Liver (tissue), 9 donors: ENCODE results near the gene RGCC. TPM values are rescaled to one million over a fixed set of nuclear protein-coding genes. Genes with fewer than 3 reads are reported as not detected.

Experiments used
- DNase-seq: peaks from one replicate; pipeline ENCODE4 v3.0.0-alpha.2; 2017; ENCODE audit warnings: low spot score
- H3K27ac ChIP-seq, 2 donors: one replicate each; pipeline ENCODE4 v1.7.0; 2013; ENCODE audit warnings: inconsistent platforms in 2 of 2, low read length in 2 of 2, control low read depth in 1 of 2, low read depth in 1 of 2, mild to moderate bottlenecking in 1 of 2
- H3K27me3 ChIP-seq, 4 donors: one replicate each; pipeline versions ENCODE4 v1.6.1 to v1.7.0; 2013; ENCODE audit warnings: low read length in 3 of 4, inconsistent platforms in 1 of 4, mild to moderate bottlenecking in 1 of 4, moderate library complexity in 1 of 4; ENCODE audit not compliant: control insufficient read depth in 4 of 4, insufficient read depth in 4 of 4
- H3K36me3 ChIP-seq, 4 donors: one replicate each; pipeline versions ENCODE4 v1.6.1 to v1.7.0; 2013; ENCODE audit warnings: low read length in 3 of 4, mild to moderate bottlenecking in 3 of 4, low read depth in 1 of 4, moderate library complexity in 1 of 4; ENCODE audit not compliant: control insufficient read depth in 4 of 4, insufficient read depth in 3 of 4
- H3K4me1 ChIP-seq, 4 donors: one replicate each; pipeline versions ENCODE4 v1.6.1 to v1.7.0; 2013; ENCODE audit warnings: low read length in 3 of 4, mild to moderate bottlenecking in 3 of 4, moderate library complexity in 1 of 4; ENCODE audit not compliant: control insufficient read depth in 4 of 4, insufficient read depth in 4 of 4
- H3K4me3 ChIP-seq, 3 donors: one replicate each; pipeline versions ENCODE4 v1.6.1 to v1.7.0; 2013; ENCODE audit warnings: low read length in 3 of 3, control low read depth in 1 of 3, low read depth in 1 of 3, mild to moderate bottlenecking in 1 of 3
- H3K9ac ChIP-seq, 2 donors: one replicate each; pipeline ENCODE4 v1.7.0; 2013; ENCODE audit warnings: low read length in 2 of 2, mild to moderate bottlenecking in 2 of 2, moderate library complexity in 2 of 2, control low read depth in 1 of 2, low read depth in 1 of 2
- H3K9me3 ChIP-seq, 4 donors: one replicate each; pipeline versions ENCODE4 v1.6.1 to v1.7.0; 2013; ENCODE audit warnings: low read length in 3 of 4; ENCODE audit not compliant: control insufficient read depth in 4 of 4
- ATF3 ChIP-seq: IDR thresholded peaks from 2 replicates; pipeline ENCODE4 v1.6.1; 2016; ENCODE audit warnings: antibody characterized with exemption
- CTCF ChIP-seq: fragments of 150-350 bp; IDR thresholded peaks from 2 replicates; pipeline ENCODE4 v1.5.1; 2017; ENCODE audit warnings: improper control_type of control experiment, low read depth, low read length; ENCODE audit not compliant: missing input control
- EGR1 ChIP-seq, 2 donors: IDR thresholded peaks; 2 replicates each; pipeline ENCODE4 v1.6.1; 2016 to 2018; ENCODE audit warnings: antibody characterized with exemption in 2 of 2, low read depth in 2 of 2
- FOXA2 ChIP-seq: IDR thresholded peaks from 2 replicates; pipeline ENCODE4 v1.6.1; 2016; ENCODE audit warnings: antibody characterized with exemption
- GABPA ChIP-seq, 2 donors: IDR thresholded peaks in 1 of 2; conservative IDR thresholded peaks in 1 of 2; 2 replicates each; pipeline ENCODE4 v1.6.1; 2016; ENCODE audit warnings: antibody characterized with exemption in 2 of 2, mild to moderate bottlenecking in 1 of 2, moderate library complexity in 1 of 2
- HNF4G ChIP-seq: IDR thresholded peaks from 2 replicates; pipeline ENCODE4 v1.6.1; 2016; ENCODE audit warnings: antibody characterized with exemption
- MAX ChIP-seq: IDR thresholded peaks from 2 replicates; pipeline ENCODE4 v1.6.1; 2016; ENCODE audit warnings: antibody characterized with exemption
- NR2F2 ChIP-seq: IDR thresholded peaks from 2 replicates; pipeline ENCODE4 v1.6.1; 2016; ENCODE audit warnings: antibody characterized with exemption
- RAD21 ChIP-seq, 2 donors: IDR thresholded peaks; 2 replicates each; pipeline ENCODE4 v1.6.1; 2016; ENCODE audit warnings: antibody characterized with exemption in 2 of 2, mild to moderate bottlenecking in 2 of 2
- RXRA ChIP-seq, 2 donors: IDR thresholded peaks; 2 replicates each; pipeline ENCODE4 v1.6.1; 2017 to 2018; ENCODE audit warnings: antibody characterized with exemption in 2 of 2, mild to moderate bottlenecking in 1 of 2
- SP1 ChIP-seq: IDR thresholded peaks from 2 replicates; pipeline ENCODE4 v1.6.1; 2018; ENCODE audit warnings: antibody characterized with exemption, mild to moderate bottlenecking
- TAF1 ChIP-seq: conservative IDR thresholded peaks from 2 replicates; pipeline ENCODE4 v1.6.1; 2016; ENCODE audit warnings: antibody characterized with exemption, mild to moderate bottlenecking
- ZBTB33 ChIP-seq: IDR thresholded peaks from 2 replicates; pipeline ENCODE4 v1.6.1; 2016; ENCODE audit warnings: antibody characterized with exemption
- WGBS: extraction: QIAGEN DNeasy Blood & Tissue Kit; methylation state at CpG from one replicate; pipeline ENCODE4 v1.1.7; 2013; 5-methylcytosine and 5-hydroxymethylcytosine counted together
- polyA plus RNA-seq, 2 donors: library from polyadenylated mRNA; stranded (reverse) in 1 of 2; unstranded in 1 of 2; fragments of 200-250 nt in 1 of 2; fragments of >200 nt in 1 of 2; fragmentation: Nextera tagmentation in 1 of 2; extraction: Ambion mirVana in 1 of 2; gene quantifications; one replicate each; pipeline versions ENCODE4 v1.2.1 to v1.2.3, GENCODE V29; 2013 to 2015
- total RNA-seq, 2 donors: library from RNA; depleted of rRNA; stranded (reverse); fragments of >200 nt; gene quantifications; one replicate each; pipeline ENCODE4 v1.2.3, GENCODE V29; 2014
- TF ChIP-seq, protein P1 (sequence below): IDR thresholded peaks from 2 replicates; pipeline ENCODE4 v1.6.1; 2016; ENCODE audit warnings: antibody characterized with exemption, mild to moderate bottlenecking
- donor health status: healthy.
- donor health status: healthy.
- donor health status: healthy.
- donor health status: healthy.
- donor health status: healthy.

Gene RGCC
- total and polyA plus RNA-seq, 4 donors, result 0.59 to 96.7 (median 1.3) TPM

GRCh38 chr13:41509971-41510370, 52.6 kb downstream of the RGCC start:
- H3K9me3 ChIP-seq, result peaks cover 0 to 4% (median 1%) of the 10 kb centered on the region in 4 donors
- no peaks in the 10 kb centered on the region for H3K36me3 ChIP-seq
- TF ChIP-seq ZBTB33 (no peak), RAD21 (IDR thresholded peaks at IDR 0.05) (no peak), FOXA2 (no peak), MAX (no peak), RXRA (IDR thresholded peaks at IDR 0.05) (no peak), HNF4G (no peak), TAF1 (no peak), GABPA (IDR thresholded peaks at IDR 0.05 in 1 of 2, conservative IDR thresholded peaks at IDR 0.05 in 1 of 2) (no peak)
- H3K4me3 ChIP-seq, result no peak overlapping the region
- 72% methylated on average over 3 of the region's 3 CpGs for WGBS
- no peaks in the 10 kb centered on the region for H3K27me3 ChIP-seq
- no peak overlapping the region for H3K27ac ChIP-seq
- no peak for DNase-seq
- no peaks in the 10 kb centered on the region for H3K4me1 ChIP-seq
- H3K9ac ChIP-seq, result no peak overlapping the region

DNA sequence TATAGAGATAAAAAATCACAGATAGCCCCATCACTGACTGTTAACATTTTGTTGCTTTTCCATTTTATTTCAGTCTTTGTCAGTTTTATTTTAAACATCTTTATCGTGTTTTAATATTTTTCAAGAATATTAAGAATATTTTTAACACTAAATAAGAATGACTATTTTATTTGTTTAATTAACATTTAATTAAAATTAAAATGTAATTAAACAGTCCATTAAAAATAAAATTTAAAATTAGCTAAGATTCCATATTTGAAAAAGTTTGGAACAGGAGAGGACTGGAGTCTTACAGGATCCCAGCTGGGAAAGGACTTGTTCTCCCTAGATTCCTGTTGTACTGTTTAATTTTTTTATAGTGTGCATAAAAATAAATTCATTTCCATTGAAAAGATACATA, 54.5 kb downstream of the RGCC start:
- no peak for DNase-seq

DNA sequence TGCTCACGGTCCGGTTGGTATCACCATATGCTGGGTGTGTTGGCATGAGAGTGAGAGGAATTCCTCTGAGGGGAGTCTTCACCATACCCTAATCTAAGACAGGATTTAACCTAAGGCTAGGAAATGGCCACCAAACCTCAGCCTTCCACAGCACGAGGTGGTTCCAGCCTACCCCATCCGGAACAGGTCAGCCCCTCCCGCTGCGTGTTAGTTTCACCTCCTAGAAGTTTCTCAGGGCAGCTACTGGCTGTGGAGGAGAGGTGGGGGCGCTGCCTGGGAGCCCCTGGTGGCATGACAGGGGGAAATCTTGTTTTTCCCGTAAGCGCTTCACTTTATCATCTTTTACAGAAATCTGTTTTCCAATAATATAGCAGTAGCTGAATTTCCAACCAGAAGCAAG, 55.1 kb downstream of the RGCC start:
- H3K4me1 ChIP-seq, result no peaks in the 10 kb centered on the region
- no peak for DNase-seq
- H3K9ac ChIP-seq, result no peak overlapping the region
- WGBS, result 91% methylated on average over 9 of the region's 9 CpGs
- peaks cover 0 to 4% (median 1%) of the 10 kb centered on the region in 4 donors for H3K9me3 ChIP-seq
- H3K4me3 ChIP-seq, result no peak overlapping the region
- no peak for TF ChIP-seq ATF3
- no peak for TF ChIP-seq MAX
- no peak for TF ChIP-seq SP1
- no peak for TF ChIP-seq EGR1 (IDR thresholded peaks at IDR 0.05; ENCODE audit: low read depth in 2 of 2)
- no peak for TF ChIP-seq GABPA (IDR thresholded peaks at IDR 0.05 in 1 of 2, conservative IDR thresholded peaks at IDR 0.05 in 1 of 2)
- TF ChIP-seq CTCF, result no peak
- TF ChIP-seq, protein P1, sequence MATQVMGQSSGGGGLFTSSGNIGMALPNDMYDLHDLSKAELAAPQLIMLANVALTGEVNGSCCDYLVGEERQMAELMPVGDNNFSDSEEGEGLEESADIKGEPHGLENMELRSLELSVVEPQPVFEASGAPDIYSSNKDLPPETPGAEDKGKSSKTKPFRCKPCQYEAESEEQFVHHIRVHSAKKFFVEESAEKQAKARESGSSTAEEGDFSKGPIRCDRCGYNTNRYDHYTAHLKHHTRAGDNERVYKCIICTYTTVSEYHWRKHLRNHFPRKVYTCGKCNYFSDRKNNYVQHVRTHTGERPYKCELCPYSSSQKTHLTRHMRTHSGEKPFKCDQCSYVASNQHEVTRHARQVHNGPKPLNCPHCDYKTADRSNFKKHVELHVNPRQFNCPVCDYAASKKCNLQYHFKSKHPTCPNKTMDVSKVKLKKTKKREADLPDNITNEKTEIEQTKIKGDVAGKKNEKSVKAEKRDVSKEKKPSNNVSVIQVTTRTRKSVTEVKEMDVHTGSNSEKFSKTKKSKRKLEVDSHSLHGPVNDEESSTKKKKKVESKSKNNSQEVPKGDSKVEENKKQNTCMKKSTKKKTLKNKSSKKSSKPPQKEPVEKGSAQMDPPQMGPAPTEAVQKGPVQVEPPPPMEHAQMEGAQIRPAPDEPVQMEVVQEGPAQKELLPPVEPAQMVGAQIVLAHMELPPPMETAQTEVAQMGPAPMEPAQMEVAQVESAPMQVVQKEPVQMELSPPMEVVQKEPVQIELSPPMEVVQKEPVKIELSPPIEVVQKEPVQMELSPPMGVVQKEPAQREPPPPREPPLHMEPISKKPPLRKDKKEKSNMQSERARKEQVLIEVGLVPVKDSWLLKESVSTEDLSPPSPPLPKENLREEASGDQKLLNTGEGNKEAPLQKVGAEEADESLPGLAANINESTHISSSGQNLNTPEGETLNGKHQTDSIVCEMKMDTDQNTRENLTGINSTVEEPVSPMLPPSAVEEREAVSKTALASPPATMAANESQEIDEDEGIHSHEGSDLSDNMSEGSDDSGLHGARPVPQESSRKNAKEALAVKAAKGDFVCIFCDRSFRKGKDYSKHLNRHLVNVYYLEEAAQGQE, result no peak
- no peak for TF ChIP-seq HNF4G
- H3K36me3 ChIP-seq, result no peaks in the 10 kb centered on the region
- no peaks in the 10 kb centered on the region for H3K27me3 ChIP-seq
- H3K27ac ChIP-seq, result no peak overlapping the region

More for the DNA sequence above, 54.5 kb downstream of the RGCC start:
- Histone ChIP-seq H3K4me1 (no peaks in the 10 kb centered on the region), H3K4me3 (no peak overlapping the region), H3K27ac (no peak overlapping the region), H3K9ac (no peak overlapping the region), H3K9me3 (peaks cover 0 to 4% (median 1%) of the 10 kb centered on the region in 4 donors), H3K36me3 (no peaks in the 10 kb centered on the region), H3K27me3 (no peaks in the 10 kb centered on the region)
- TF ChIP-seq RXRA (IDR thresholded peaks at IDR 0.05) (no peak), ATF3 (no peak), NR2F2 (no peak), MAX (no peak), RAD21 (IDR thresholded peaks at IDR 0.05) (no peak)
- 59% methylated on average over 1 of the region's 1 CpG for whole genome bisulfite sequencing
